ENCODE results near the gene MUCL3.
"Not testable (repeated sequence)": the region's sequence is repeated elsewhere in the genome, so short reads cannot be mapped to it uniquely, and the experiment has no call there.

The MUCL3 gene

DNA sequence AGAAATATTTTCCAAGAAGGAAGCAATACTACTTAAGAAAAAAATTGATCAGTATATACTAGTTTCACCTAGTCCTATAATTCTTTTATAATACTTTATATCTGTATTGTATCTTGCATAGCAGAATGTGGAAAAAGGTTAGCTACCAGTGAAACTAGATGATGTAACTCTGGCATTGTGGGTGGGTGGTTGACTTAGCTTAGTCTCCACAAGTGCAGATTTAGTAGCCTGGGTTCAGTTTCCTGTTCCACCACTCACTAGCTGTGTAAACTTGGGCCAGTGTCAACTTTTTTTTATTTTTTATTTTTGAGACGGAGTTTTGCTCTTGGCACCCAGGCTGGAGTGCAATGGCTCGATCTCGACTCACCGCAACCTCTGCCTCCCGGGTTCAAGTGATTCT is 44.7 kb downstream of the MUCL3 start:
- DNase-seq: peak; percentile 44 to 63

DNA sequence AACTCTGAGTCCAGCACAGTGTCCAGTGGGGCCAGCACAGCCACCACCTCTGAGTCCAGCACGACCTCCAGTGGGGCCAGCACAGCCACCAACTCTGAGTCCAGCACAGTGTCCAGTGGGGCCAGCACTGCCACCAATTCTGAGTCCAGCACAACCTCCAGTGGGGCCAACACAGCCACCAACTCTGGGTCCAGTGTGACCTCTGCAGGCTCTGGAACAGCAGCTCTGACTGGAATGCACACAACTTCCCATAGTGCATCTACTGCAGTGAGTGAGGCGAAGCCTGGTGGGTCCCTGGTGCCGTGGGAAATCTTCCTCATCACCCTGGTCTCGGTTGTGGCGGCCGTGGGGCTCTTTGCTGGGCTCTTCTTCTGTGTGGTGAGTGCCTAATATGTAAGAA is 46.5 kb downstream of the MUCL3 start:
- no peak for DNase-seq

DNA sequence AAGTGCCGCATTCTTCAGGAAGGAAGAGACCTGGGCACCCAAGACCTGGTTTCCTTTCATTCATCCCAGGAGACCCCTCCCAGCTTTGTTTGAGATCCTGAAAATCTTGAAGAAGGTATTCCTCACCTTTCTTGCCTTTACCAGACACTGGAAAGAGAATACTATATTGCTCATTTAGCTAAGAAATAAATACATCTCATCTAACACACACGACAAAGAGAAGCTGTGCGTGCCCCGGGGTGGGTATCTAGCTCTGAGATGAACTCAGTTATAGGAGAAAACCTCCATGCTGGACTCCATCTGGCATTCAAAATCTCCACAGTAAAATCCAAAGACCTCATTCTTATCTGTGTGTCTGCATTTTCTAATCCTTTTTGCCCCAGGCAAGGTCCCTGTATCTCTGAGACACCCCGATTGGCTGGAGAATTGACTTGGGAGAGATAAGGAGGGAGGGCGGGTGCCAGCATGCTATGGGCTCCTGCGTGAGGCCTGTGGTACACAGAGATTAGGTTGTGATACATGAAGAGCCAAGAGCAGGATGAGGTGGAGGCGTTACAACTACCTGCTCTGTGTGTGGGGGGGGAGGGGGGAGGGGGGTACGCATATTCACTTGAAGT is 47.5 kb downstream of the MUCL3 start:
- no peak for DNase-seq

GRCh38 chr6:30990422-30991086 is 49.8 kb downstream of the MUCL3 start:
- DNase-seq: no peak

DNA sequence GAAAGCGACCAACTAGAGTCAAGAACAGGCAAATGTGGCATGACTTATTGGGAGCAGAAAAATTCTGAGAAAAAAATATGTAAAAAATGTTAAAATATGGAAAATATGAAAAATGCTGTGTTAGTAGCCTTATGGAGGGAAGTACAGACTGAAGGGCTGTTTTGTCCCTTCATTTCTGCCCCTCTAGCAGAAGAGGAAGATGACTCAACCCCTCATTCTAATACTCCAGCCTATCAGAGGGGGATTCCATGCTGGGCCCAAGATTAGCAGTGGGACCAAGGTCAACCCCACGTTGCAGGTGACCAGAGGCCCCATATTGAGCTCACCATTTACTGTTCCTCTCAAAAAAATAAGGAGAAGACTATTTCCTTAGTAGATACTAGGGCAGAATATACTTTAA is 51.1 kb downstream of the MUCL3 start:
- DNase-seq: no peak

DNA sequence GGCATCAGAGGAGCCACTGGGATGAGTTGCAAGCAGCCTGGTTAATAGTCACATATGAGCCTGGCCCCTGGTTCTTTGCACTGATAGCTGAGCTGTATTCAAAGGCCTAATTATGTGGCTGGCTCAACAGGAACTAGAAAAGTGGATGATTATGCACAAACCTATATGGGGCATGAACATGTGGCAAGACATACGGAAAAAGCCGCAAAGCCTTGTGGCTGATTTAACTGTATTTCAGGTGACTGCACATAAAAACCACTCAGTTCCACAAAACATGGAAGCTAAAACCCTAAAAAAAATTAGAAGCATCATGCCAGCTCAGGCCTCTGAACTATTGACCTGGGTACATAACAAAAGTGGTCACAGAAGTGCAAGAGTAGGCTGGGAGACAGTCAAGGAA is 56.5 kb downstream of the MUCL3 start:
- DNase-seq: no peak

- no peak for DNase-seq
These were observed 58.0 kb downstream of the MUCL3 start for GRCh38 chr6:30998785-30999184.

DNA sequence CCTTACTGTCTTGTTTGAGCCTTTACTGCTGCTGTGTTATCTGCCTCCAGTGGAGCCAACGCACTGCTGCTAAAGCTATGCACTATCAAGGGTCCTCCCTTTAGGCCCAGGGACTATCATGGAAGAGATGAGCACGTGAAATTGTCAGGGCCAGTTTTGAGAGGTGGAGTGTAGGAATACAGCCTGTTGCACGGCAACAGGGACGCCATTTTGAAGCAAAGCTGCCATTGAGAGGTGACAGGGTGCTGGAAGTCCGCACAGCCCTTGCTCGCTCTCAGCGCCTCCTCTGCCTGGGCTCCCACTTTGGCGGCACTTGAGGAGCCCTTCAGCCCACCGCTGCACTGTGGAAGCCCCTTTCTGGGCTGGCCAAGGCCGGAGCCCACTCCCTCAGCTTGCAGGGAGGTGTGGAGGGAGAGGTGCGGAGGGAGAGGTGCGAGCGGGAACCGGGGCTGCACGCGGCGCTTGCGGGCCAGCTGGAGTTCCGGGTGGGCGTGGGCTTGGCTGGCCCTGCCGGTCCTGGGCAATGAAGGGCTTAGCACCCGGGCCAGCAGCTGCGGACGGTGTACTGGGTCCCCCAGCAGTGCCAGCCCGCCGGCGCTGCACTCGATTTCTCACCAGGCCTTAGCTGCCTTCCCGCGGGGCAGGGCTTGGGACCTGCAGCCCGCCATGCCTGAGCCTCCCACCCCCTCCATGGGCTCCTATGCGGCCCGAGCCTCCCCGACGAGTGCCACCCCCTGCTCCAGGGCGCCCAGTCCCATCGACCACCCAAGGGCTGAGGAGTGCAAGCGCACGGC is 59.5 kb downstream of the MUCL3 start:
- DNase-seq: not testable (repeated sequence)

DNA sequence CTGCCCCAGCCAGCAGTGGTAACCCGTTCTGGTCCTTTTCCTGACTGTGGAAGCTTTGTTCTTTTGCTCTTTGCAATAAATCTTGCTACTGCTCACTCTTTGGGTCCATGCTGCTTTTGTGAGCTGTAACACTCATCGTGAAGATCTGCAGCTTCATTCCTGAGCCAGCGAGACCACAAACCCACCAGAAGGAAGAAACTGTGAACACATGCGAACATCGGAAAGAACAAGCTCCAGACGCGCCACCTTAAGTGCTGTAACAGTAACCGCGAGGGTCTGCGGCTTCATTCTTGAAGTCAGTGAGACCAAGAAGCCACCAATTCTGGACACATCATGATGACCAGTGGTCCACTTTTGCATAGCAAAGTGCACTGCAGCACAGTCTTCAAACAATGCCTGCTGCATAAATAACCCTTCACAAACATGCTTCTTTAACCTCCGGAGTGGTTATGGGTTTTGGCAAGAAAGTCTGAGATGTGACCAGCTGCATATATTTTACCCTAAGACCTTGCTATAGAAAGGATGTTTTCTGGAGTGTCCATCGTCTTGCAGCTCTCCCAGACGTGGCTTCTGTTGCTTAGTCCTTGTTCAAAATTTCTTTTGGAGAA is 60.6 kb downstream of the MUCL3 start:
- DNase-seq: no peak

DNA sequence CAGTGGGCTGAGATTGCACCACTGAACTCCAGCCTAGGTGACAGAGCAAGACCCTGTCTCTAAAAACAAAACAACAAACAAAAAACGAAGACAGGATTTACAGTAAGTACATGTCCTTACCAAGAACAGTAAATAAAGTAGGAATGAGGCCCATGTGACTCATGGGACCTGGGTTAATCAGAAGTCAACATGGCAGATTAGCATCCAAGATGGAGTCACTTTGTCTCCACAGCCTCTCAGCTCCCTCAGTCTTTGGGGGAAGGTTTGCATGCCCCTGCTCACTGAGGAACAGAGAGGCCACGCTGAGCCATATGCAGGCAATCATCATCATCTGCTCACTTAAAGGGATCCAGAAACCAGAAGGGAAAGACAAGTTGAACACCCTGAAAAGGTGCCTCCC is 61.7 kb downstream of the MUCL3 start:
- DNase-seq: no peak

Data from inflammatory macrophage (primary cell).